Neural crest cell (in vitro differentiated cells): ENCODE results near the gene TARS2. TPM values are rescaled to one million over a fixed set of nuclear protein-coding genes. Genes with fewer than 3 reads are reported as not detected.

Experiments used
- DNase-seq: peaks from one replicate; pipeline ENCODE4 v3.0.0; 2021; ENCODE audit warnings: low read depth, mixed read lengths, low spot score
- H3K27ac Mint-ChIP-seq: one replicate; pipeline ENCODE4 v1.8.0; 2021; ENCODE audit warnings: mild to moderate bottlenecking, mixed read lengths; ENCODE audit not compliant: unreplicated experiment
- H3K27me3 Mint-ChIP-seq: 2 replicates; pipeline ENCODE4 v1.8.0; 2021; ENCODE audit warnings: low read depth, mild to moderate bottlenecking, mixed read lengths
- H3K36me3 Mint-ChIP-seq: 2 replicates; pipeline ENCODE4 v1.8.0; 2021; ENCODE audit warnings: low read depth, mild to moderate bottlenecking, mixed read lengths
- H3K4me1 Mint-ChIP-seq: 2 replicates; pipeline ENCODE4 v1.8.0; 2021; ENCODE audit warnings: mixed read lengths
- H3K4me3 Mint-ChIP-seq: one replicate; pipeline ENCODE4 v1.8.0; 2021; ENCODE audit warnings: mild to moderate bottlenecking, mixed read lengths
- H3K9me3 Mint-ChIP-seq: 2 replicates; pipeline ENCODE4 v1.8.0; 2021; ENCODE audit warnings: mixed read lengths
- CTCF ChIP-seq: fragments of 200-600 bp; sonication (generic); conservative IDR thresholded peaks from 2 replicates; pipeline ENCODE4 v1.5.0; 2021; ENCODE audit warnings: antibody characterized with exemption, mild to moderate bottlenecking
- total RNA-seq: library from RNA; stranded (reverse); gene quantifications from 2 replicates; pipeline ENCODE4 v1.2.1, GENCODE V29; 2021

Gene TARS2
- total RNA-seq, 1 donor from 2014 or later, result 31.1 TPM

DNA sequence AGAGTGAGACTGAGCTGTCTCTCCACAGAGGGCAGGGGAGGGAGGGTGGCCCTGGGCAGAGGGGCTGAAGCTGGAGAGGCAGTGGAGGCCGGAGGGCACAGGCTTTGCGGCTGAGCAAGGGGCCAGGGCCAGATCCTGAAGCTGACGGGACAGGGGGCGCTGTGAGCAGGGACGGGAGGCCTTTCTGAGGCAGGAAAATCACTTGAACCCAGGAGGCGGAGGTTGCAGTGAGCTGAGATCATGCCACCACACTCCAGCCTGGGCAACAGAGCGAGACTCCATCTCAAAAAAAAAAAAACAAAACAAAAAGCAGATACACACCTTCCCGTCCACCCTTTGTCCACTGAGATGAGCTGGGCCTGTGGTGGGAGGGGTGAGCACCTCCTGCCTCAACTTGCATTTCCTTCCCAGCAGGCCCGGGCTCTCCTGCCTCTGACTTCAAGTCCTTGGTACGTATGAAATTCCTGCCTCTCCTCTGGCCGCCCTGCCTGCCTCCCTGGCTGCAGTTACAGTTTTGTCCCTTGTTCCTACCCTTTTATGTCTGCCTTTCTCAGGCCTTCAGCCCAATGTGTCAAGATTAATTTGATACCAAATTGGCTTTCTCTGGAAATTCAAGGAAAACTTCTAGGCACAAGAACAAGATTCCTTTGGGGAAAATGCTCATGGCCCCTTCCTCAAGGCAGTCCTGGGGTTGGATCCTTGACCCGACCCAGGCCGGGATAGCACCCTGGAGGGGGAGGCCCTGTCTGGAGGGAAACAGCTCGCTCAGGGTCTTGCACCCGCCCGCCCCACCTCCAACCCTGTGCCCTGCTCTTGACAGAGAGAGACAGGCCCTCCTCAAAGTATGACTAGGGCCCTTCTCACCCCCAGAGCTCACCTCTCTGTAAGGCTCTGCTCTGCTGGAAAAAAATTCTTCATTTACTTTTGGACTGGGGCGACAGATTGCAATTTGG, 50.8 kb downstream of the TARS2 start:
- Mint-ChIP-seq H3K4me1 (peaks cover 12% of the 10 kb centered on the region), H3K36me3 (no peaks in the 10 kb centered on the region), H3K4me3 (no peak overlapping the region), H3K9me3 (no peaks in the 10 kb centered on the region), H3K27me3 (no peaks in the 10 kb centered on the region), H3K27ac (no peak overlapping the region)
- no peak for DNase-seq
- TF ChIP-seq CTCF, result peak; percentile 14

DNA sequence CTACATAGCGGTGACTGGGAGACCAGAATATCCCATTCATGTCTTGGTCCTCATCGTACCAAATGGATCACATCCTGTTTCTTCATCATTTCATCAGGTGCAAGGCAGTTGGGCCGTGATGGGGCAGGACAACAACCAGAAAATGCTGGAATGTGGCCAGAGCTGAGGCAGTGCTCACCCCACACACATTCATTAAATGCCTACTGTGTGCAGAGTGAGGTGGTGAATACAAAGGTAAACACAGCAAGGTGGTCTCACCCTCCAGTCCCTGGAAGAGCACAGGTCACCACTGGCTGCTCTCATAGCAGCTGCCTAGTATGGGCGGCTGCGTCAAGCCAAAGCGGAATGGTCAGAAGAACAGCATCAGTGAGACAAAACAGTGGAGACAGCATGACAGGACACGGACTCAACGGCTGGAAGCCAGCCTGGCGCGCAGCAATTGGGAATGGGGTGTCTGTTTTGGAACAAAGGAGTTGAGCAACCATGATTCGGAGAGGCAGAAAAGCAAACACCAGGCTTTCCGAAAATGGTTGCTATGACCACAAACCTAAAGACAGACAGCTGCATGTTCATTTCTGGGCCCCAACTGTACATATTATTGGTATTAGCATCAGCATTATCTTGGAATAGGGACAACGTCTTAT, 56.4 kb downstream of the TARS2 start:
- DNase-seq, result no peak
- H3K4me3 Mint-ChIP-seq, result no peak overlapping the region
- peaks cover 11% of the 10 kb centered on the region for H3K27me3 Mint-ChIP-seq
- no peak overlapping the region for H3K27ac Mint-ChIP-seq
- TF ChIP-seq CTCF, result no peak
- H3K36me3 Mint-ChIP-seq, result no peaks in the 10 kb centered on the region
- no peaks in the 10 kb centered on the region for H3K9me3 Mint-ChIP-seq
- peaks cover 10% of the 10 kb centered on the region for H3K4me1 Mint-ChIP-seq

- Mint-ChIP-seq H3K9me3 (no peaks in the 10 kb centered on the region), H3K27ac (no peak overlapping the region), H3K4me3 (no peak overlapping the region), H3K36me3 (no peaks in the 10 kb centered on the region), H3K27me3 (peaks cover 11% of the 10 kb centered on the region), H3K4me1 (peaks cover 7% of the 10 kb centered on the region)
- no peak for DNase-seq
- no peak for TF ChIP-seq CTCF
Observed at GRCh38 chr1:150544204-150544603, 57.0 kb downstream of the TARS2 start.

- no peaks in the 10 kb centered on the region for H3K9me3 Mint-ChIP-seq
- no peak overlapping the region for H3K27ac Mint-ChIP-seq
- no peak overlapping the region for H3K4me3 Mint-ChIP-seq
- H3K4me1 Mint-ChIP-seq, result peaks cover 12% of the 10 kb centered on the region
- H3K36me3 Mint-ChIP-seq, result no peaks in the 10 kb centered on the region
- no peak for DNase-seq
- no peak for TF ChIP-seq CTCF
- peaks cover 19% of the 10 kb centered on the region for H3K27me3 Mint-ChIP-seq
Observed at GRCh38 chr1:150545486-150546032, 58.3 kb downstream of the TARS2 start.

DNA sequence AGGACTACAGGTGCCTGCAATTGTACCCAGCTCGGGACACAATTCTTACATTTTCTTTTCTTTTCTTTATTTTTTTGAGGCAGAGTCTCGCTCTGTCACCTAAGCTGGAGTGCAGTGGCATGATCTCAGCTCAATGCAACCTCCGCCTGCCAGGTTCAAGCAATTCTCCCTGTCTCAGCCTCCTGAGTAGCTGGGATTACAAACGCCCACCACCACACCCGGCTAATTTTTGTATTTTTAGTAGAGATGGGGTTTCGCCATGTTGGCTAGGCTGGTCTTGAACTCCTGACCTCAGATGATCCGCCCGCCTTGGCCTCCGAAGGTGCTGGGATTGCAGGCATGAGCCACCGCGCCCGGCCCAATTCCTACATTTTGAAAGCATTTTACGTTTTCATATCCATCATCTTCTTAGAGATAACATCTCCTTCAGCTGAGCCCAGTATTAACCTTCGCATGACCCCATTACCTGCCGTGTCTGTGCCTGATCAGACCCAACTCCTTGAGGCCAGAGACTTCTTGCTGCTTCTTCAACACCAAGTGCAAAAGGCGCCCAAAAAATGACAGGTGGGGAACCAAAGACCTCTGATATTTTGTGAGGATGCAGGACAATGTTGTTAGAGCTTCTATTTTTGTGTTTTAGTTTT, 59.2 kb downstream of the TARS2 start:
- no peak for TF ChIP-seq CTCF
- no peak overlapping the region for H3K27ac Mint-ChIP-seq
- no peak for DNase-seq
- H3K9me3 Mint-ChIP-seq, result no peaks in the 10 kb centered on the region
- H3K36me3 Mint-ChIP-seq, result no peaks in the 10 kb centered on the region
- peaks cover 15% of the 10 kb centered on the region for H3K4me1 Mint-ChIP-seq
- peak overlapping the region; percentile 55 for H3K4me3 Mint-ChIP-seq
- peaks cover 25% of the 10 kb centered on the region for H3K27me3 Mint-ChIP-seq
